GM12878 (cell line): ENCODE measurements around the gene SLC9A8.

Experiments
- CEBPB ChIP-seq, 2 experiments: fragments of 150-350 bp in 1 of 2; IDR thresholded peaks; 2 replicates each; pipeline ENCODE4 v1.6.1; 2012 to 2014; ENCODE audit warnings: low read depth in 2 of 2, low read length in 2 of 2, borderline replicate concordance in 1 of 2, inconsistent platforms in 1 of 2
- E4F1 ChIP-seq: fragments of 450-650 bp; IDR thresholded peaks from 2 replicates; pipeline ENCODE4 v1.6.1; 2018; ENCODE audit warnings: borderline replicate concordance, mild to moderate bottlenecking; ENCODE audit not compliant: partially characterized antibody
- EP300 ChIP-seq, 2 experiments: fragments of 150-350 bp in 1 of 2; IDR thresholded peaks; 2 replicates each; pipeline ENCODE4 v1.6.1; 2011 to 2012; ENCODE audit warnings: low read depth in 2 of 2, low read length in 2 of 2, borderline replicate concordance in 1 of 2, improper control_type of control experiment in 1 of 2, inconsistent platforms in 1 of 2; ENCODE audit not compliant: control insufficient read depth in 1 of 2
- HDAC2 ChIP-seq: fragments of 200-600 bp; sonication (generic); IDR thresholded peaks from 2 replicates; pipeline ENCODE4 v1.6.1; 2017
- NBN ChIP-seq: fragments of 450-650 bp; IDR thresholded peaks from 2 replicates; pipeline ENCODE4 v1.6.1; 2016
- SREBF2 ChIP-seq: IDR thresholded peaks from 2 replicates; pipeline ENCODE4 v1.6.1; 2012; ENCODE audit warnings: mild to moderate bottlenecking, low read length
- TF ChIP-seq, protein P1 (sequence below): fragments of 450-650 bp; IDR thresholded peaks from 2 replicates; pipeline ENCODE4 v1.6.1; 2017; ENCODE audit warnings: mild to moderate bottlenecking
- TF ChIP-seq, protein P2 (sequence below): IDR thresholded peaks from 2 replicates; pipeline ENCODE4 v1.6.1; 2012; ENCODE audit warnings: low read length, inconsistent platforms

- TF ChIP-seq EP300 (IDR thresholded peaks at IDR 0.05; ENCODE audit: borderline replicate concordance in 1 of 2, control insufficient read depth in 1 of 2, low read depth in 2 of 2, low read length in 2 of 2) = no peak
- TF ChIP-seq CEBPB (IDR thresholded peaks at IDR 0.05; ENCODE audit: borderline replicate concordance in 1 of 2, low read depth in 2 of 2, low read length in 2 of 2) = no peak
- no peak for TF ChIP-seq HDAC2
- TF ChIP-seq, protein P1, sequence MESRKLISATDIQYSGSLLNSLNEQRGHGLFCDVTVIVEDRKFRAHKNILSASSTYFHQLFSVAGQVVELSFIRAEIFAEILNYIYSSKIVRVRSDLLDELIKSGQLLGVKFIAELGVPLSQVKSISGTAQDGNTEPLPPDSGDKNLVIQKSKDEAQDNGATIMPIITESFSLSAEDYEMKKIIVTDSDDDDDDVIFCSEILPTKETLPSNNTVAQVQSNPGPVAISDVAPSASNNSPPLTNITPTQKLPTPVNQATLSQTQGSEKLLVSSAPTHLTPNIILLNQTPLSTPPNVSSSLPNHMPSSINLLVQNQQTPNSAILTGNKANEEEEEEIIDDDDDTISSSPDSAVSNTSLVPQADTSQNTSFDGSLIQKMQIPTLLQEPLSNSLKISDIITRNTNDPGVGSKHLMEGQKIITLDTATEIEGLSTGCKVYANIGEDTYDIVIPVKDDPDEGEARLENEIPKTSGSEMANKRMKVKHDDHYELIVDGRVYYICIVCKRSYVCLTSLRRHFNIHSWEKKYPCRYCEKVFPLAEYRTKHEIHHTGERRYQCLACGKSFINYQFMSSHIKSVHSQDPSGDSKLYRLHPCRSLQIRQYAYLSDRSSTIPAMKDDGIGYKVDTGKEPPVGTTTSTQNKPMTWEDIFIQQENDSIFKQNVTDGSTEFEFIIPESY = no peak
- TF ChIP-seq NBN = no peak
- TF ChIP-seq, protein P2, sequence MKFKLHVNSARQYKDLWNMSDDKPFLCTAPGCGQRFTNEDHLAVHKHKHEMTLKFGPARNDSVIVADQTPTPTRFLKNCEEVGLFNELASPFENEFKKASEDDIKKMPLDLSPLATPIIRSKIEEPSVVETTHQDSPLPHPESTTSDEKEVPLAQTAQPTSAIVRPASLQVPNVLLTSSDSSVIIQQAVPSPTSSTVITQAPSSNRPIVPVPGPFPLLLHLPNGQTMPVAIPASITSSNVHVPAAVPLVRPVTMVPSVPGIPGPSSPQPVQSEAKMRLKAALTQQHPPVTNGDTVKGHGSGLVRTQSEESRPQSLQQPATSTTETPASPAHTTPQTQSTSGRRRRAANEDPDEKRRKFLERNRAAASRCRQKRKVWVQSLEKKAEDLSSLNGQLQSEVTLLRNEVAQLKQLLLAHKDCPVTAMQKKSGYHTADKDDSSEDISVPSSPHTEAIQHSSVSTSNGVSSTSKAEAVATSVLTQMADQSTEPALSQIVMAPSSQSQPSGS = no peak
- no peak for TF ChIP-seq SREBF2
- no peak for TF ChIP-seq E4F1
Measured at GRCh38 chr20:49811825-49812506, 662 bp upstream of the SLC9A8 start.
